HepG2 (cell line): ENCODE data around the gene TNFRSF21. TPM values are rescaled to one million over a fixed set of nuclear protein-coding genes. Genes with fewer than 3 reads are reported as not detected.

ENCODE experiments used
- AHR ChIP-seq: IDR thresholded peaks from 2 replicates; pipeline ENCODE4 v1.6.1; 2018; ENCODE audit warnings: missing genetic modification reagents, missing compliant biosample characterization
- ARNT2 ChIP-seq: sonication (generic); formaldehyde crosslinking; IDR thresholded peaks from 2 replicates; pipeline ENCODE4 v1.8.0; 2022; ENCODE audit warnings: mild to moderate bottlenecking, low read depth, missing genetic modification reagents, moderate library complexity
- CREB1 ChIP-seq, 2 experiments: fragments of 450-650 bp in 1 of 2; IDR thresholded peaks; 2 replicates each; pipeline ENCODE4 v1.6.1; 2016 to 2017; ENCODE audit warnings: control low read depth in 1 of 2, mild to moderate bottlenecking in 1 of 2, missing compliant biosample characterization in 1 of 2, missing genetic modification characterization in 1 of 2
- ETV5 ChIP-seq: IDR thresholded peaks from 2 replicates; pipeline ENCODE4 v1.6.1; 2018; ENCODE audit warnings: missing biosample characterization, missing genetic modification reagents, inconsistent platforms, borderline replicate concordance
- JARID2 ChIP-seq: sonication (generic); formaldehyde crosslinking; IDR thresholded peaks from 2 replicates; pipeline ENCODE4 v1.8.1; 2023; ENCODE audit warnings: missing genetic modification reagents, inconsistent platforms; ENCODE audit not compliant: insufficient replicate concordance
- KDM2A ChIP-seq: sonication (generic); formaldehyde crosslinking; IDR thresholded peaks from 2 replicates; pipeline ENCODE4 v1.4.0; 2020; ENCODE audit warnings: low read depth, missing genetic modification reagents, borderline replicate concordance
- RBFOX2 ChIP-seq: fragments of 200-400 bp; formaldehyde crosslinking; IDR thresholded peaks from 2 replicates; pipeline ENCODE4 v1.6.1; 2017; ENCODE audit warnings: low read depth, mild to moderate bottlenecking, low read length
- SALL2 ChIP-seq: sonication (generic); formaldehyde crosslinking; IDR thresholded peaks from 2 replicates; pipeline ENCODE4 v1.8.1; 2023; ENCODE audit warnings: mild to moderate bottlenecking, missing genetic modification reagents, inconsistent platforms
- SP5 ChIP-seq: IDR thresholded peaks from 2 replicates; pipeline ENCODE4 v1.6.1; 2016; ENCODE audit warnings: low read depth, borderline replicate concordance
- YEATS4 ChIP-seq: sonication (generic); formaldehyde crosslinking; IDR thresholded peaks from 2 replicates; pipeline ENCODE4 v1.4.0; 2020; ENCODE audit warnings: missing genetic modification reagents, borderline replicate concordance
- ZFP36 ChIP-seq: fragments of 150-350 bp; IDR thresholded peaks from 2 replicates; pipeline ENCODE4 v1.6.1; 2018; ENCODE audit warnings: borderline replicate concordance, low read length, low read depth; ENCODE audit not compliant: partially characterized antibody
- ZNF501 ChIP-seq: sonication (generic); formaldehyde crosslinking; IDR thresholded peaks from 2 replicates; pipeline ENCODE4 v1.5.1; 2020; ENCODE audit warnings: mild to moderate bottlenecking, moderate library complexity, missing genetic modification reagents
- ZNF616 ChIP-seq: sonication (generic); formaldehyde crosslinking; IDR thresholded peaks from 2 replicates; pipeline ENCODE4 v1.5.0; 2020; ENCODE audit warnings: low read depth, mild to moderate bottlenecking, missing genetic modification reagents
- polyA plus RNA-seq, 8 experiments: library from polyadenylated mRNA; depleted of rRNA in 3 of 8; stranded (reverse) in 7 of 8; unstranded in 1 of 8; fragments of >200 nt; fragmentation: Illumina TruSeq in 4 of 8; extraction: Trizol in 4 of 8; gene quantifications; 2 replicates each; pipeline versions ENCODE4 v1.2.1 to v1.2.3, GENCODE V29; 2011 to 2016; ENCODE audit warnings: low read depth in 4 of 8, missing spikeins in 1 of 8, mixed read lengths in 1 of 8; ENCODE audit not compliant: insufficient read depth in 1 of 8
- total RNA-seq, 5 experiments: library from RNA; depleted of rRNA; stranded (reverse); fragments of >200 nt; fragmentation: Illumina TruSeq; extraction: Trizol; gene quantifications; 2 replicates each; pipeline ENCODE4 v1.2.3, GENCODE V29; 2016; ENCODE audit warnings: low read depth in 1 of 5
- TF ChIP-seq, protein P1 (sequence below): sonication (generic); formaldehyde crosslinking; IDR thresholded peaks from 2 replicates; pipeline ENCODE4 v1.4.0; 2020; ENCODE audit warnings: low read depth, mild to moderate bottlenecking, missing genetic modification reagents
- TF ChIP-seq, protein P2 (sequence below): sonication (generic); formaldehyde crosslinking; IDR thresholded peaks from 2 replicates; pipeline ENCODE4 v1.4.0; 2020; ENCODE audit warnings: low read depth, missing genetic modification reagents
- TF ChIP-seq, protein P3 (sequence below): sonication (generic); formaldehyde crosslinking; IDR thresholded peaks from 2 replicates; pipeline ENCODE4 v1.5.0; 2020; ENCODE audit warnings: mild to moderate bottlenecking, low read depth, missing genetic modification reagents, borderline replicate concordance
- TF ChIP-seq, protein P4 (sequence below): sonication (generic); formaldehyde crosslinking; conservative IDR thresholded peaks from 2 replicates; pipeline ENCODE4 v1.4.0; 2020; ENCODE audit warnings: missing genetic modification reagents
- TF ChIP-seq, protein P5 (sequence below): sonication (generic); formaldehyde crosslinking; IDR thresholded peaks from 2 replicates; pipeline ENCODE4 v1.8.0; 2022; ENCODE audit warnings: mild to moderate bottlenecking, missing genetic modification reagents

TNFRSF21 gene
- total and polyA plus RNA-seq, 2 of the 13 experiments (the other 11 are each of a cell fraction or from before 2014, with no cell fraction given), result 24.8 to 46.3 TPM

DNA sequence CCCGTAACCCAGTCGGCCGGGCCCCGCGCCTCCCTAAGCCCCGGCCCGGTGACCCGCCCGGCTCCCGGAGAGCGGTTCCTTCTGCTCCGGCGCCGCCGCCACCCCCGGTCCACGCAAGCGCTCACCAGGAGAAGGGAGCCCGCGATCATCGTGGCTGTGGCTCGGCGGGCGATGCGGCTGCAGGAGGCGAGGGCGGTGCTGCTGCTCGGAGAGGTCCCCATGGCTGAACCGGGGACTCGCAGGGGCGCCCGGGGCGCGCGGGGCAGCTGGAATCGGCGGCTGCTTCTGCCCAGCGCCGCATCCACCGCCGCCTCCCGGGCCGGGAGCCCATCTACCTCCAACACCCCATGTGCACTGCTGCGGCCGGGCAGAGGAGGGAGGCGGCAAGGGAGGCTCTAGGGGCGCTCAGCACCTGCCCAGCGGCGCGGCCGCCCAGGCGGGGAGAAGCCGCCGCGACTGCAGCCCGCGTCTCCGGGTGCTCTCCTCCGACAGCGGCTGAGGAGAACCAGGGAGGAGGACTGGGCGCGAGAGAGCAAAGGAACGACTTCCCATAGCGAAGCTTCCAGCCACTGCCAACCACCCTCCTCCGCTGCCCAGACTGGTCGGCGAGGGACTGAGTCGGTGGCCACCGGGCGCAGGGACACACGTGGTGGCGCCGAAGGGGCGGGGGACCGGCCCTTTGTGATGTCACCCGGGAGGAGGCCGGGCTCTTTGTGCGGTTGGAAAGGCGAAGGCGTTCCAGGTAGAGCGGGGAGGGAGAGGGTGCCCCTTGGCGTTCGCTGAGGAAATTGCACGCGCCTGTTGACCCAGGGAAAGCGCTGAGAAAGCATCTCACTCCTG is at the start of gene TNFRSF21 (continued):
- TF ChIP-seq, protein P1, sequence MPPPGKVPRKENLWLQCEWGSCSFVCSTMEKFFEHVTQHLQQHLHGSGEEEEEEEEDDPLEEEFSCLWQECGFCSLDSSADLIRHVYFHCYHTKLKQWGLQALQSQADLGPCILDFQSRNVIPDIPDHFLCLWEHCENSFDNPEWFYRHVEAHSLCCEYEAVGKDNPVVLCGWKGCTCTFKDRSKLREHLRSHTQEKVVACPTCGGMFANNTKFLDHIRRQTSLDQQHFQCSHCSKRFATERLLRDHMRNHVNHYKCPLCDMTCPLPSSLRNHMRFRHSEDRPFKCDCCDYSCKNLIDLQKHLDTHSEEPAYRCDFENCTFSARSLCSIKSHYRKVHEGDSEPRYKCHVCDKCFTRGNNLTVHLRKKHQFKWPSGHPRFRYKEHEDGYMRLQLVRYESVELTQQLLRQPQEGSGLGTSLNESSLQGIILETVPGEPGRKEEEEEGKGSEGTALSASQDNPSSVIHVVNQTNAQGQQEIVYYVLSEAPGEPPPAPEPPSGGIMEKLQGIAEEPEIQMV (CRISPR knock-in tag), result no peak; the same call in 1 of the 2 replicates
- TF ChIP-seq CREB1 (IDR thresholded peaks at IDR 0.05), result peak; percentile 79
- TF ChIP-seq CREB1 (CRISPR knock-in tag; IDR thresholded peaks at IDR 0.05), result peak; percentile 86
- TF ChIP-seq, protein P2, sequence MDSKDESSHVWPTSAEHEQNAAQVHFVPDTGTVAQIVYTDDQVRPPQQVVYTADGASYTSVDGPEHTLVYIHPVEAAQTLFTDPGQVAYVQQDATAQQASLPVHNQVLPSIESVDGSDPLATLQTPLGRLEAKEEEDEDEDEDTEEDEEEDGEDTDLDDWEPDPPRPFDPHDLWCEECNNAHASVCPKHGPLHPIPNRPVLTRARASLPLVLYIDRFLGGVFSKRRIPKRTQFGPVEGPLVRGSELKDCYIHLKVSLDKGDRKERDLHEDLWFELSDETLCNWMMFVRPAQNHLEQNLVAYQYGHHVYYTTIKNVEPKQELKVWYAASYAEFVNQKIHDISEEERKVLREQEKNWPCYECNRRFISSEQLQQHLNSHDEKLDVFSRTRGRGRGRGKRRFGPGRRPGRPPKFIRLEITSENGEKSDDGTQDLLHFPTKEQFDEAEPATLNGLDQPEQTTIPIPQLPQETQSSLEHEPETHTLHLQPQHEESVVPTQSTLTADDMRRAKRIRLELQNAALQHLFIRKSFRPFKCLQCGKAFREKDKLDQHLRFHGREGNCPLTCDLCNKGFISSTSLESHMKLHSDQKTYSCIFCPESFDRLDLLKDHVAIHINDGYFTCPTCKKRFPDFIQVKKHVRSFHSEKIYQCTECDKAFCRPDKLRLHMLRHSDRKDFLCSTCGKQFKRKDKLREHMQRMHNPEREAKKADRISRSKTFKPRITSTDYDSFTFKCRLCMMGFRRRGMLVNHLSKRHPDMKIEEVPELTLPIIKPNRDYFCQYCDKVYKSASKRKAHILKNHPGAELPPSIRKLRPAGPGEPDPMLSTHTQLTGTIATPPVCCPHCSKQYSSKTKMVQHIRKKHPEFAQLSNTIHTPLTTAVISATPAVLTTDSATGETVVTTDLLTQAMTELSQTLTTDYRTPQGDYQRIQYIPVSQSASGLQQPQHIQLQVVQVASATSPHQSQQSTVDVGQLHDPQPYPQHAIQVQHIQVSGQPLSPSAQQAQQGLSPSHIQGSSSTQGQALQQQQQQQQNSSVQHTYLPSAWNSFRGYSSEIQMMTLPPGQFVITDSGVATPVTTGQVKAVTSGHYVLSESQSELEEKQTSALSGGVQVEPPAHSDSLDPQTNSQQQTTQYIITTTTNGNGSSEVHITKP, result peak; percentile 55; the same call in 1 of the 2 replicates
- peak; percentile 88; the same call in 1 of the 2 replicates for TF ChIP-seq YEATS4 (CRISPR knock-in tag)
- TF ChIP-seq AHR, result peak; percentile 71; the same call in 1 of the 2 replicates
- peak; percentile 54; the same call in 1 of the 2 replicates for TF ChIP-seq ETV5 (CRISPR knock-in tag)
- peak; percentile 86 for TF ChIP-seq SP5 (CRISPR knock-in tag)
- TF ChIP-seq JARID2, result no peak
- peak; percentile 92 for TF ChIP-seq ARNT2
- peak; percentile 96 for TF ChIP-seq SALL2
- no peak for TF ChIP-seq ZNF616 (CRISPR knock-in tag)
- TF ChIP-seq, protein P3, sequence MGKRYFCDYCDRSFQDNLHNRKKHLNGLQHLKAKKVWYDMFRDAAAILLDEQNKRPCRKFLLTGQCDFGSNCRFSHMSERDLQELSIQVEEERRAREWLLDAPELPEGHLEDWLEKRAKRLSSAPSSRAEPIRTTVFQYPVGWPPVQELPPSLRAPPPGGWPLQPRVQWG (CRISPR knock-in tag), result no peak
- TF ChIP-seq, protein P4, sequence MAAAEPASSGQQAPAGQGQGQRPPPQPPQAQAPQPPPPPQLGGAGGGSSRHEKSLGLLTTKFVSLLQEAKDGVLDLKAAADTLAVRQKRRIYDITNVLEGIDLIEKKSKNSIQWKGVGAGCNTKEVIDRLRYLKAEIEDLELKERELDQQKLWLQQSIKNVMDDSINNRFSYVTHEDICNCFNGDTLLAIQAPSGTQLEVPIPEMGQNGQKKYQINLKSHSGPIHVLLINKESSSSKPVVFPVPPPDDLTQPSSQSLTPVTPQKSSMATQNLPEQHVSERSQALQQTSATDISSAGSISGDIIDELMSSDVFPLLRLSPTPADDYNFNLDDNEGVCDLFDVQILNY (CRISPR knock-in tag), result no peak; the same call in 1 of the 2 replicates
- TF ChIP-seq RBFOX2, result peak; percentile 98
- TF ChIP-seq ZFP36, result peak; percentile 31
- TF ChIP-seq ZNF501 (CRISPR knock-in tag), result peak; percentile 97
- TF ChIP-seq, protein P5, sequence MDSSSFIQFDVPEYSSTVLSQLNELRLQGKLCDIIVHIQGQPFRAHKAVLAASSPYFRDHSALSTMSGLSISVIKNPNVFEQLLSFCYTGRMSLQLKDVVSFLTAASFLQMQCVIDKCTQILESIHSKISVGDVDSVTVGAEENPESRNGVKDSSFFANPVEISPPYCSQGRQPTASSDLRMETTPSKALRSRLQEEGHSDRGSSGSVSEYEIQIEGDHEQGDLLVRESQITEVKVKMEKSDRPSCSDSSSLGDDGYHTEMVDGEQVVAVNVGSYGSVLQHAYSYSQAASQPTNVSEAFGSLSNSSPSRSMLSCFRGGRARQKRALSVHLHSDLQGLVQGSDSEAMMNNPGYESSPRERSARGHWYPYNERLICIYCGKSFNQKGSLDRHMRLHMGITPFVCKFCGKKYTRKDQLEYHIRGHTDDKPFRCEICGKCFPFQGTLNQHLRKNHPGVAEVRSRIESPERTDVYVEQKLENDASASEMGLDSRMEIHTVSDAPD (CRISPR knock-in tag), result peak; percentile 81
- peak; percentile 98 for TF ChIP-seq KDM2A (CRISPR knock-in tag)
